NCI-H1436 (cell line): ENCODE measurements around the gene SH3PXD2A.

Experiments used
- DNase-seq: peaks from one replicate; lab custom pipeline; 2025; lab: John Stamatoyannopoulos, UW

SH3PXD2A gene

DNA sequence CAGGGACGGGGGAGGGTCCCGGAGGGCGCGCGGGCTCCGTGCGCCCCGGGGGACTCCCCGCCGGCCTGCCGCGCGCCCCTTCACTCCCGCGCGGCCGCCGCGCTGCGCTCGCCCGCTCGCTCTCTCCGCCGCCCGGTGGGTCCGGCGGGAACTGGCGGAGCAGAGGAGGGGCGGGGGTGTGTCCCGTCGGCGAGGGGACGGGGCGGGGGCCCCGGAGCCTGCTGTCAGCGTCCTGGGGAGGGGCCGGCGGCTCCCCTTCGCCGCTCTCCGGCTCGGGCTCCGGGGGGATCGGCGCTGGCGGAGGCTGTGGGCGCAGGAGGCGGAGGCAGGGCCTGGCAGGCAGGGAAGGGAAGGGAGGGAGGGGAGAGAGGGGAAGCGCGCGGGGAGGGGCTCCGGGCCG lies at the start of gene SH3PXD2A:
Gene SH3PXD2A, minus strand, starts transcription at position 153 of the 400 bp plus-strand sequence. CDS start 310 bp downstream, outside the sequence.
- DNase-seq: no peak

DNA sequence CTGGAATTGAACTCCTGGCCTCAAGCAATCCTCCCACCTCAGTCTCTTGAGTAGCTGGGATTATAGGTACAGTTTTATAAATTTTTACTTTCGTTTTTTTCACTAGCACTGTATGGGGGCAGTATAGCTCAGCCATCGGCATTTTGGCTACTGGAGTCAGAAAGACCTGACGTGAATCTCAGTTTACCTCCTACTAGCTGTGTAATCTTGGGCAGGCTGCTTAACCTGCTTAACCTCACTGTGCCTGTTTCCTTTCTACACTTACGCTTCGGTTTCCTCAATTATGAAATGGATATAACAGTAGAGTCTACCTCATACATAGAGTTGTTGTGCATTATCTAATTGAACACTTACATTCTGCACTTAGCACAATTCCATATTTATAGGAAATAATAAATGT lies 45.9 kb upstream of the SH3PXD2A start:
- DNase-seq: no peak

GRCh38 chr10:103899312-103899711 lies 43.9 kb upstream of the SH3PXD2A start:
- DNase-seq: no peak

DNA sequence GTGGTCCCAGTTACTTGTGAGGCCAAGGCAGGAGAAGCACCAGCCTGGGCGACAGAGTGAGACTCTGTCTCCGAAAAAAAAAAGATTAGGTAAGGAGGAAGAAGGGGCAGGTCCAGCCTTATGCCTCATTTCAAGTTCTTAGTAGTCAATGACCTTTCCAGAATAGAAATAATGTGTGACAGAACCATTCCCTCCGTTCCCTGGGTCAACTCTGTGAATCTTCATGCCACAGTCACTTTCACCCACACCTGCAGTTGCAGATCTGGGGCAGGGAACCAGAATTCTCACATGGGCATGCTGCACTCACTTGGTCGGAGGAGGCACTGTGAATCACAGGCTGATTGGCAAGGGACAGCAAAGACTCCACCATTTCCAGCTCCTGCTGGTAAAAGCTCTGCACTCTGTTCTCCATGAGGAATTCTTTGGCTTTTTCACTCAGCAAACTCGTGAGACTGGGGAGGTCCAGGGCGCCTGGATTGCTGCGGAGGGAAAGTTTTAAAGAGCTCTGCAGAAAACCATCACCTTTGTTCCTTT lies 41.9 kb upstream of the SH3PXD2A start:
- no peak for DNase-seq

DNA sequence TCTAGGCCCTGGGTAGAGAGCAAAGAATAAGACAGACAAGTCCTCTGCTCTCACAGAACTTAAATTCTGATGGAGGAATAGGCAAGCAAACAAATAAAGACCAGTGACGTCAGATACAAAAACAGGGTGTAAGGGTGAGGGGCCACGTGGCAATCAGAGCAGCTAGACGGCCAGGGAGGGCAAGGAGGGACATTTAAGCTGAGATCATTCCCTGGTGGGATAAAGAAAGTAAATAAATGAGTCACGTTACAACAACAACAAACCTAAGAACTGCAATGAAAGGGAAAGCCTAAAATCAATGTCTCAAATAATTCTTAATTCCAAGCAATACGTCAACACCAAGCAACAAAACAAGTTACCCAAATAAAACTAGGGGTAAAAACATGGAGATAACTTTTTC lies 40.8 kb upstream of the SH3PXD2A start:
- no peak for DNase-seq

DNA sequence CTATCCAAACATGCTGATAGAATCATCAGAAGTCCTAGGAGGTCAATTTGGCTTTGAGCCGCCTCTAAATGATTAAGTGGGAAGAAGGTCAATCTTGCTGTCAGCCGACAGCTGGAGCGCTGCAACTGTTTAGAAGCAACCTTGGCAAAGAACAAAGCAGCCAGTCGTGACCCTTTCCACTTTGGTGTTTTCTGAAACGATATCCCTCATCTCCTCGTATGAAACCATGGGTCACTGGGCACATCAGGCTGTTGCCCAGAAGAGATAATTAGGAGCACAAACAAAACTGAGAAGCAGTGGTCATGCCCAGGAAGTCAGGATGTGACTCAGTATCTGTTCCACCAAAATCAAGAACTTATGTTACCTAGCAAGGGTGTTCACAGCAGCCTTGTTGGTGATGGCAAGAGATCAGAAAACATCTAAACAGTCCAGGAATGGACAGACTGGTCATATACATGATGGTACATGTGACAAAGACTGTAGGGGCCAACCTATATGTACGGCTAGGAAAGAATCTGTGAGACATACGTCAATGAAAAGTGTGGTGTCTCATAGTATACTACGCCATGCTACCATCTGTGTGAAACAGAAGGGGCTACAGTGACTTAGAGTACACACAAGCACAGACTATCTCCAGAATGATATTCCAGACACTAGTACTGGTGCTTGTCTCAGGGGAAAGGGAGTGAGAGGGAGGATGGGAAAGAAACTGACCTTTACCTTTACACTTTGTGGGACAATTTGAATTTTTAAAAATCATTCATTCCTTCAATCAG lies 40.2 kb upstream of the SH3PXD2A start:
- no peak for DNase-seq

DNA sequence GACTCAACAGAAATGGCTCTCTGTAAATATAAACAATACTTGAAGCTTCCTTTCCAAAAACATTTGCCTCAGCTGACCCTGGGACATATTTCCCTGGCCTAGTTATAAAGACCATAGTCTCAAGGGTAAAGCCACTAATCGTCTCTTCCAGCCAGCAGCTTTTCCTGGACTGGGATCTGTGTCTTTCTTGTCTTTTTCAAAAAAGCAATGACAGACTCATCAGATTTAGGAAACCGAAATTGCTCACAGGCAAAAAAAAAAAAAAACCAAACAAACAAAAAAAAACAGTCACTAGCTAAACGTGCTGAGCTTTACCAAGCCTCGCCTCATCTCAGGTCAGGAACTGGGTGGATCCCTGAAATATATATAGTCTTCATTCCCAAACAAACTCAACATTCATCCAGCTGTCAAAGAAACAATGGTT lies 39.1 kb upstream of the SH3PXD2A start:
- DNase-seq: no peak

DNA sequence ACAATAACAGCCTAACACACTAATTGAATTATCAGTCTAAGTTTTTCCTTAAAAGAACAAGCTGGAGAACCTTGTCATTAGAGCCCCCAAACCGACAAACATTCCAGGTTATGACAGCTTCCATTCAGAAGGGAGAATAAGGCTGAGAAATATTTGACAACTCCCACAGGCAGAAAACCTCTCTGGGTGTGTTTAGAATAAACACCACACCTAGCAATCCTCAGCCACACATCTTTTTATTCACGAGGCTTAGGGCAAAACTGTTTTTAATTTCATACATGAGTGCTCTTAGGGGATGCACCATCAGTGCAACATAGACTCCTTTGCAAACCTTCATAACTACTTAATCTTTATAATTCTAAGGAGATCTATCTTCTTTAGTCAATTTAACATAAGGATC lies 38.4 kb upstream of the SH3PXD2A start:
- no peak for DNase-seq

GRCh38 chr10:103892181-103892580 lies 36.8 kb upstream of the SH3PXD2A start:
- no peak for DNase-seq

GRCh38 chr10:103890688-103891087 lies 35.3 kb upstream of the SH3PXD2A start:
- DNase-seq: no peak

GRCh38 chr10:103890194-103890658 lies 34.9 kb upstream of the SH3PXD2A start:
- no peak for DNase-seq

DNA sequence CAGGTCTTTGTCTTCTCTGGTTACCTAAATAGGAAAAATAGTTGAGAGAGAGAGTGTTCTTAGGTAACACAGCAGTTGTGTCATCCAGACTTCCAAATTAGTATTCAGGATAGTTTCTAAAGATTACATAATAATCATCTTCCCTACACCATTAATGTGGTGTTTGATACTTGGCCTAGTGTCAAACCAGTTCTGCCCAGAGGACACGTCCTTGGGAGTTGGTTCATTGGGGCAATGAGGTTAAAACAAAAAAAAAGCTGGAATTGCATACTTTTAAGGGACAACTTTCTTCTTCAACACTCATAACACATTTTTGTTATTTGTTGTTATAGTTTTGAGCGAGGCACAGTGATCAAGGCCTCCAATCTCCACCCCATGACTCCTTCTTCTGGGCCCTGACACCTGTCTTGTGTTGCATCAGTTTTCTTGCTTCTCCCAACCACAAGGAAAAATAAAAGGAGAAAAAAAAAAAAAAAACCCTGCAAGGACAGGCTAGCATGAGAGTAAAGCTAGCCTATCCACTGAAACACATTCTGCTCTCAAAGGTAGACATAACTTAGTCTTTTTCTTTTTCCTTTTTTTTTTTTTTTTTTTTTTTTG lies 33.8 kb upstream of the SH3PXD2A start:
- no peak for DNase-seq

DNA sequence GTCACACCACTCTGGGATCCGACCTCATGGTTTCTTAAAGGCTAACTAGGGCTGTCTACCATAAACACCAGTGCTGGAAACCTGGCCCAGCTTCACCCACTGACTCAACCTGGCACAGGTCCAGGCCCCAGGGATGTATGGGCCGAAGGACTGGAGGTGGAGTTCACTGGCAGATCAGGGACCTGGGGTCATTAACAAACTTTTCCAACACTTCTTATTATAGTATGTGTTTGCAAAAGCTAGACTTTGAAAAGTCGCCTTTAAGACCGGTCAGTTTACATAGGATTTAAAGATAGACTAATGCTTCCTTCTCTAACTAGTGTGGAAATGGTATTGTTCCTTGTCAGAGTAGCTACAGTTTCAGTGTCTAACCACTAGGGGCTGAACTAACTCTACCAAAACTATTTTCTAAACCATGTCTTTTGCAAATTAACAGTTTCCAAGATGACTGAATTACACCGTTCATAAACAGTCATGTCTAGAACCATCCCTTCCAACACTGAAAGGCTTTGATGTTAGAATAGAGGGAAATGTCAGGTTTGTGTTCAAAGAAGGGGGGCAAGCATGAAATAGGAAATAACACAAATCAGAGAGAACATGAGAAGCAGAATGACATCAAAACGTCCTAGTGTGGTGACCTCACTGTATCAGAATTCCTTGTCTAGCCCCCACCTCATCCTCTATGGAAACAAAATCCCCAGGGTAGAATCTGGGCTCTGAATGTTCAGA lies 32.9 kb upstream of the SH3PXD2A start:
- DNase-seq: peak; percentile 6

DNA sequence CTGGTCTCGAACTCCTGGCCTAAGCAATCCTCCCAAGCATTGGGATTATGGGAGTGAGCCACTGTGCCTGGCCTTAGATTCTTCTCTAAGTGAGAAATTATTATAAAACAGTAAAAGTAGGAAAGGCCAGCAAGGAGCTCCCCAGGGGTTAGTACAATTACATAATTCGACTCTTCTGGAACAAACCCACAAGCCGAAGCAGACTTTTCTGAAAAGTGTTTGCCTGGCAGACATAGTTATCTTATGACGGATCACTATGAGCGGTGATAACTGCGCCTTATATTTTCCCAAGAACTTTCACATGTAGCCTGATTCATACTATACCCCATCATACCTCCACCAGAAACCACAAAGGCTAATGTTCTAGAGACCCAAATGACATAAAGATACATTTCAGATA lies 30.2 kb upstream of the SH3PXD2A start:
- no peak for DNase-seq

- peak; percentile 31 for DNase-seq
Observed at GRCh38 chr10:103884681-103885139, 29.3 kb upstream of the SH3PXD2A start.

DNA sequence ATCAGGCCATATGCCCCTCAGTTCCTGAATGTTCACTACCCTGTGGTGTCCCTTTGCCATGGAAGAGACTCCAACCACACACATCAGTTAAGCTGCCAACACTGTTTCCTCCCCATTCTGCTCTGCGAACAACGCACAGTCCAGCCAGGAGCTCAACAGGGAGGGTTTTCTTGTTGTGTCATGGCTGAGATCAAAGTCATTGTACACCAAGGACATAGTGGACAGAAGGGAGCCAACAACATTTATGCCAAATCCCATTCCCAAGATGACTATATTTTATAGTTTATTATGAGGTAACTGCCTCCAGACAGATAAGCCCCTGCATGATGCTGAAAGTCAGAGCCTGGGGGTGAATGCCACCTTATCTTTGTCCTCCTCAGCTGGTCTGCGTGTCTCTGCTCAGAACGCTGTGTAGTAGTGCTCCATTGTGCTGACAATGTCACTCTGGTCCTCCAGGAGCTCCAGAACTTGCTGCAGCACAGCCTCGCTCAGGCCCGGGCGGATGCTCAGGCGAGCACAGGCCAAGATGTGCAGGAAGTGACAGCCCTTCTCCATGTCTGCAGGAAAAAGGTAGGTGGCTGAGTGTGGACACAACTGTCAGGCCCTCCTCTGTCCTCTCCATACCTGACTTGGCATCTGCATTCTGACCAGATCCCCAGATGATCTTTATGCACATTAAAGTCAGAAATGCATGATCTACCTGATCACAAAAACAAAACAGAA lies 27.1 kb upstream of the SH3PXD2A start:
- DNase-seq: no peak

- DNase-seq: peak; percentile 27
Observed at GRCh38 chr10:103881416-103882284, 26.3 kb upstream of the SH3PXD2A start.

DNA sequence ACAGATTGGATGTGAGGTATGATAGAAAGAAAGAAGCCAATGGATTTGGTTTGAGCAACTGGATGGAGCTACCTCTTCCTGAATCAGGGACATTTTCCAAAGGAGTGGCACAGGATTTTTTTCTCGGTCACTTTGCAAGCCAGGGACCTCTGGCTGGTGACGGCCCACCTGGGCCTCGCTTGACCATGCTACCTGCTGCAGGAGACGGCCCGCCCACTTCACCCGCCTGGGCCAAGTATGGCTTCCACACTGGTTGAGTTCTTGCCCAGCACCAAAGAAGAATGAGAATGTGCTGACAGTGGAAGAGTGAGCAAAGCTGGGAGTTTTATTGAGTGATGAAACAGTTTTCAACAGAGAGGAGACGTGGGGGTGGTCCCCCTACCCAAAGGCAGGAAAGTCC lies 24.5 kb upstream of the SH3PXD2A start:
- no peak for DNase-seq

DNA sequence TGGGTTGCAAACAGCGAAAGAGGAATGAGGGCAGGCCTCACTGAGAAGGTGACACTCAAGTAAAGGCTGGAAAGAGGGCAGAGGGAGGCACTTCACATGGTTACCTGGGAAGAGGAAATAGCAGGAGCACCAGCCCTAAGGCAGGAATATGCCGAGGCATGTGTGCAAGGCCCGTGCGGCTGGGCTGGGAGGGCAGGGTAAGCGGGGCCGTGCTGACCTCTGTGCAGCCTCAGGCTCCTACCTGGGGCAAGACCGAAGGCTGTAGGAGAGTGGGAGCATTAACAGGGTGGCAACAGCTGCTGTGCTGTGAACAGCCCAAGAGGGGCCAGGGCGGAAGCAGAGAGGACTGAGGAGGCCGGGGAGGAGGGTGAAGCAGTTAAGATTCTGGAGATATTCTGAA lies 24.0 kb upstream of the SH3PXD2A start:
- DNase-seq: no peak

DNA sequence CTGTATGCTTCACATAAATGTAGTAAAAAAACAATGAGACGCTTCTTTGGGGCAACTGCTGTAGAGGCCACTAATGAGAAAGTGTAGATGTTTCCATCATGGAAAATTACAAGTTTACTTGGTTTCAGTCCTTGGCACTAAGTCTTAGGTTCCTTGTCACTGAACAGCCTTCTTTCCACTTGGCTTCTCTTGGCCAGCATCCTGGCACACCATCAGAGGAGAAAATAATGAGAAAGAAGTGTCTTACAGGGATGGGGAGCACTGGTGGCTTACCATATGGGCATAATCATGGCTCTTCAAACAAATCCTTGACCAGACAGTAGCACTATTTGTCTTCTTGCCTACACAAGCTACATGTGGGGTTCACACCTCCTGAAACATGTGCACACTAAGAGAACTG lies 22.5 kb upstream of the SH3PXD2A start:
- no peak for DNase-seq

DNA sequence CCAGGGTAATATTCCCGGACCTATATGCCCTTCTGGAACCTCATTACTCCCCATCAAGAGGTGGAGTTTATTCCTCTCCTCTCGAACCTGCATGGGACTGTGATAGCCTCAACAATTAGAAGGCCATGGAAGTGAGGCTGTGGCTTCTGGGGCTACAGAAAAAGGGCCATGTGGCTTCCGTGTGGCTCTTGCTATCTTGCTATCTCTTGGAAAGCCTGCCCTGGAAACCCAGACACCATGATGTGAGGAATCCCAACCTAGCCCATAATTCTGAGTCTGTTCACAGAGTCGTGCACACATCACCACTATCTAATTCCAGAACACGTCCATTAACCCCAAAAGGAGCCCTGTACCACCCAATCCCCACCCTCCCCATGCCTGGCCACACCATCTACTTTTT lies 20.8 kb upstream of the SH3PXD2A start:
- no peak for DNase-seq
